Measurements from ENCODE around the gene MORC4.

GRCh38 chrX:106903856-106904528 lies 96.0 kb downstream of the MORC4 start:
- no peak for TF ChIP-seq POLR2A (IDR thresholded peaks at IDR 0.05; ENCODE audit: low read length)
- TF ChIP-seq GATA1 (IDR thresholded peaks at IDR 0.05; ENCODE audit: low read depth, low read length): no peak
